SIG-M5 (cell line): Measurements from ENCODE around the gene CDS2.

Experiments
- DNase-seq: peaks from one replicate; lab custom pipeline; 2025; lab: John Stamatoyannopoulos, UW

The CDS2 gene

GRCh38 chr20:5119435-5120184, 7.2 kb upstream of the CDS2 start, which contains the start of gene PCNA:
Gene PCNA, minus strand, starts transcription at chr20:5119958. Its CDS starts 160 bp downstream, at chr20:5119798.
- DNase-seq, result peak; percentile 95

DNA sequence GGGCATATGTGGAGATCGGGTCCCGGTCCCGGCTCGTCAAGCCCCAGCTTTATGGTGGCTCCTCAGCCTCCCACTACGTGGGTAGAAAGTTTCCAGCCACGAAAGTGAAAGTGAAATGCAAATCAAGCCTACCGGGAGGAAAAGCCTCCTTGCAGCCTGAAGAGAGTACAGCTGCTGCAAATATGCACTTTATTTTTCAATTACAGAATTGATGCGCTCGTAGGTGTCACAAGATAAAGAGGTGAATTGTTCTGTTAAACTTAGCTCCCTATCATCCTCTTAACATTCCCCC, 6.7 kb upstream of the CDS2 start:
- no peak for DNase-seq

- DNase-seq, result no peak
These were observed 3.9 kb upstream of the CDS2 start for GRCh38 chr20:5122873-5123260.

GRCh38 chr20:5127204-5127858, 523 bp downstream of the CDS2 start:
- no peak for DNase-seq

DNA sequence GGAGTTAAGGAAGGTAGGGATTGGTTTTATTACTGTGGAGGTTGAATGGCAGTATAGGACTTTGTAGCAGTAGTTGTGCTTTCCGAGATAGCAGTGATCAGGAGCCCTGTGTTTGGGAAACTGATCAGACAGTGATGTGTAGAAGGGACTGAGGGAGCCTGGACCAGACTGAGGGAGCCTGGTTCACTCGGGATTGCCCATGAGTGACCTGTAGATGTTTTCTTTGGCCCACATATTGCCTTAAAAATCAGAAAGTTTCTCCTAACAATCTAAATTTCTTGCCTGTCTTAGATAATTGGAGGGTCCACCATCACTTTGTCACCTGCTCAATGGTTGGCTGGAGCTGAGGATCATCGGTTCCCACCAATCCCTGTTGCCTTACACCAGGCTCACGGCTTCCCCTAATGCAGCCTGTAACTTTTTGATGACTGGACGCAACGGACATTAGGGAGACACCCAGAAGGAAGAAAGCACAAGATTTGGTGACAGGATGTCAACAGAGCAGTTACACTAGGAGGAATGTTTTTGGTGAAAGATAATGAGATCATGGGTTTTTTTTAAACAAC, 1.1 kb downstream of the CDS2 start:
- DNase-seq, result no peak

DNA sequence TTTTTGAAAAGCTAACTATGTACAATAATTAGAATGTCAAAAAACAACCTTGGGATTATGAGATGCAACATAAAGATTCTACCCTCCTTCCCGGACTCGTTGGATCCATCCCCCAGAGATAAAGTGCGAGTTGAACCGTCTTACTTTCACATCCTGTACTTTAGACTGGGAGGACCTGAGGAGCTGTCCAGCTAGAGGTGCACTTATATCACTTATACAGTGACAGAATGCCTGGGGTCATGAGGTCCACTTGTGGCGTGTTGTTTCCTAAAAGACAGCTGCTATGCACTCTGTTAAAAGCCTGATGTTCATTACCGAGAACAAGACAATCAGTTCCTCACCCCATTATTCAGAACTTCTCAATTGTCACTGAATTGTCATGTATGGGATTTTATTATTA, 2.1 kb downstream of the CDS2 start:
- DNase-seq, result no peak

DNA sequence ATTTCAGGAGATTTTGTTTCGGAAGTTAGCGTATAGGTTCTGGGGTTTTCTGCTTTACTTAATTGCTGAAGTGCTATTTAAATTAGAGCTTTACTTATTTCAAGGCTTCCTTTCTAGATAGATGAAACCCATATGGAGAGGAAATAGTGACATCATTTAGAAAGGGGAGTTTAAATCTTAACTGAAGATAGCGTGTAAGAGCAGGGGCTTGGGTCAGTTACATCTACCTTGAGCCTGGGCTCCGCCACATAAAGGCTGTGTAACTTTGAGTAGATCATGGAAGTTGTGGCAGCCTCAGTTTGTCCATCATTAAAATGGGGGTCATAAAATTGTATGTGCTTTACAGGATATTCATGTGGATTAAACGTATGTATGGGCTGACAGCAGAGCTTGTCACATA, 4.7 kb downstream of the CDS2 start:
- no peak for DNase-seq

GRCh38 chr20:5133998-5134397, 7.2 kb downstream of the CDS2 start:
- no peak for DNase-seq

DNA sequence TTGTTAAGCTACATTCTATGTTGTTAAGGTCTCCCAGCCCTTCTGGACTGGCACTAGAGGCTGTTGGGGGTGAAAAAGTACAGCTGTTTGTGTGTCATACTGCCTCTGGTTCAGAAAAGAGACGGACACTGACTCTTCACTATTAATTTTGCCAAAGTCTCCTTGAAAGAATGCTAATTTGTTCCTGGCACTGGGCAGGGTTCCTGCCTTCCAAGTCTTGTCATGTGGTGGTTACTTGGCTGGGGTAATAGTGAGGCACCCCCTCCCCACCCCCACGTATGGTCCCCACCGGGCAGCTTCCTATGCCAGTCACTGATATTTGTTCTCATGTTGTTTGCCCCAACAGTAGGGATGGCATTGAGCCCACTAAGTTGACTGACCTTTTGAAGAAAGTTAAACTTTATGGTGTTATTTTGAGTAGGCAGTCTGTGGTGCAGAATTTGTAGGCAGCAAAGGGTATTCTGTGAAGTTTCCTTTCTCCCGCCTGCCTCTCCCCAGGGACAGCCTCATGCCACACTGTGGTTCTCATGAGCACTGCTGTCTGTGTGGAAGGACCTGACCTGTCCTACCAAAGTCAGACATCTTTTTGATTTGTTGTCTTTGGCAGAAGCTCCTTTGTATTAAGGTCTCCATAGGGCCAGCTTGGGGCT, 8.7 kb downstream of the CDS2 start:
- no peak for DNase-seq

- DNase-seq, result no peak
These were observed 9.3 kb downstream of the CDS2 start for GRCh38 chr20:5136096-5136495.

DNA sequence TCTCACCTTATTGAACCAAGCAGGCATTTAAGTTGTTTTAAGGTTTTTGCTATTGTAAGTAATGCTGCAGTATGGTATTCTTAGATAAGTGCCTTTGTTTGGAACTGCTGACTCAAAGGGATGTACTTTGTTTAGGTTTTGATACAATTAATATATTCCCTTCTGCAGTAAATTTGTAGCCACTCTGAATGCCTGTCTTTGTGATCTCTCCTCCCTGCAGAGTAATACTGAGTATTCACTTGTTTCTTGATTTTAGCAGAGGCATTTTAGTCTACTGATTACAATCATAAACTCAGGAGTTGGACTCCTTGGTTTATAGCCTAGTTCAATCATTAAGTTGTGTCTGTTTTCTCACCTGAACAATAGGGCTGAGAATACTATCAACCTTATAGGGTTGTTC, 13.4 kb downstream of the CDS2 start:
- DNase-seq, result no peak

DNA sequence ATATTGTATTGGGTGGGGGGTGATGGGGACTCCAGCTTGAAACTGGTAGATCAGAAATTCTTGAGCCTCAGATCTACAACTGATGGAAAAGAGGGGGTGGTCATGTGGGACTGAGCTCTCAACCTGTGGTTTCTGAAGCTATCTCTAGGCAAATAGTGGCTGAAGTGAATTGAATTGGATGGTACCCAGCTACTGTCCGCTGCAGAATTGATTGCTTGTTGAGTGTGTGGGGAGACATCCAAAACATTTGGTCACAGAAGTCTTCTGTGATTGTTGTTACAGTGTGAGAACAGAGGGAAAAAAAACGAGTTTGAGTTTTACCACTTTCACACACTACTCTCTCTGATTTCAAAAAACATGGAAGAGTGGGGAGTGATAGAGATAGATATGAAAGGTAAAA, 14.8 kb downstream of the CDS2 start:
- no peak for DNase-seq

DNA sequence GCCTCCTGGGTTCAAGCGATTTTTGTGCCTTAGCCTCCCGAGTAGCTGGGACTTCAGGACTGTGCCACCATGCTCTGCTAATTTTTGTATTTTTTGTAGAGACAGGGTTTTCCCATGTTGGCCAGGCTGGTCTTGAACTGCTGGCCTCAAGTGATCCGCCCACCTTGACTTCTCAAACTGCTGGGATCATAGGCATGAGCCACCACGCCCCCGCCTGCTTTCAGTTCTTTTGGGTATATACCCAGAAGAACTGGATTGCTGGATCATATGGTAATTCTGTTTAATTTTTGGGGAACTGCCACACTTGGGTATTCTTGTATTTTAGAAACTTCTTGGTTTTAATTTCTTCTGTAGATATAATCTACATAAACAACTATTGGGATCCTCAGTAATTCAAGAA, 17.0 kb downstream of the CDS2 start:
- no peak for DNase-seq

DNA sequence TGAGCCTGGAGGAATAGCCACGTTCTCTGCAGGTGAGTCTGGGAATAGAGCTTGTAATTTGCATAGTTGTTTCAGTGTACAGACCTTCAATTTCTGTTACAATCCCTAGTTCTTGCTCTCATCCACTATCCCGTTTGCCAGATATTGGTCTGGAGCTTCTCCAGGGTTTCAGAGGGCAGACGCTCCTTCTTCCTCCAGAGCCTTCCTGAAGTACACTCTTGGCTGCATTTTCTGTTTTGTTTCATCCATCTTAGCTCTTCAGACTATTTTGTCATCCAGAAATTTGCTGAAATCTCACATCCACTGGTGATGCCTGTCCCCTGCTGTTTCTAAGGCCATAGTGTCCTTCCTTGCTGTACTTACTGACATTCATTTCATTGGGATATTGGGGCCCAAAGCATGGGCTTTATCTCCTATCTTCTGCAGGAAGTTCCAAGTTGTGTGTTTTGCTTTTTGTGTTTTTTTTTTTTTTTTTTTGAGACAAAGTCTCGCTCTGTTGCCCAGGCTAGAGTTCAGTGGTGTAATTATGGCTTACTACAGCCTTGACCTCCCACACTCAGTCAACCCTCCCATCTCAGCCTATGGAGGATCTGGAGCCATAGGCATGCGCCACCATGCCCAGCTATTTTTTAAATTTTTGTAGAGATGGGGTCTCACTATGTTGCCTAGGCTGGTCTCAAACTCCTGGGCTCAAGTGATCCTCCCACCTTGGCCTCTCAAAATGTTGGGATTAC, 18.7 kb downstream of the CDS2 start:
- no peak for DNase-seq

DNA sequence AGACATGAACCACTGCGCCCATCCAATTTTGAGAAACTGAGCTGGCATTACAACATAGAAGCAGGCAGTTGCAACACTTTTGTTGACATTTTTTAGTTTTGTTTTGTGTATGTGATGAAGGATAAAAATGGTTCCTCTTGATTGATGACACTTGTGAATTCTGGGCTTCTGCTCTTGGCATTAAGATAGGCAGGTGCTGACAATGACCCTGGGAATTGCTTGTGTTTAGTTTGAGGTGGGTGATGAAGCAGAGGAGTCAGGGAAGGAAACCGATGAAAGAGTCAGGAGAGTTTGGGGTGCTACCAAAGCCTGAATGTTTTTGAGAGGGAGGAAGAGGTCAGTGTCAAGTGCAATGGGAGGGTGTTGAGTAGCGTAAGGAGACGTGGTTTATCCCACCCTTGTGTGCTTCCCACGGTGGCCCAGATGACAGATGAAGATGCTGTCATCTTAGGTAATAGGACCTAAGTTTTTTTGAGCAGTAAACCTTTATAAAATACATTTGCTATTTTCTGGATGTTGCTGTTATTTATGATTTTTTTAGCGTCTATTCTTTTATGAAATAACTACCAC, 19.4 kb downstream of the CDS2 start:
- DNase-seq, result no peak

DNA sequence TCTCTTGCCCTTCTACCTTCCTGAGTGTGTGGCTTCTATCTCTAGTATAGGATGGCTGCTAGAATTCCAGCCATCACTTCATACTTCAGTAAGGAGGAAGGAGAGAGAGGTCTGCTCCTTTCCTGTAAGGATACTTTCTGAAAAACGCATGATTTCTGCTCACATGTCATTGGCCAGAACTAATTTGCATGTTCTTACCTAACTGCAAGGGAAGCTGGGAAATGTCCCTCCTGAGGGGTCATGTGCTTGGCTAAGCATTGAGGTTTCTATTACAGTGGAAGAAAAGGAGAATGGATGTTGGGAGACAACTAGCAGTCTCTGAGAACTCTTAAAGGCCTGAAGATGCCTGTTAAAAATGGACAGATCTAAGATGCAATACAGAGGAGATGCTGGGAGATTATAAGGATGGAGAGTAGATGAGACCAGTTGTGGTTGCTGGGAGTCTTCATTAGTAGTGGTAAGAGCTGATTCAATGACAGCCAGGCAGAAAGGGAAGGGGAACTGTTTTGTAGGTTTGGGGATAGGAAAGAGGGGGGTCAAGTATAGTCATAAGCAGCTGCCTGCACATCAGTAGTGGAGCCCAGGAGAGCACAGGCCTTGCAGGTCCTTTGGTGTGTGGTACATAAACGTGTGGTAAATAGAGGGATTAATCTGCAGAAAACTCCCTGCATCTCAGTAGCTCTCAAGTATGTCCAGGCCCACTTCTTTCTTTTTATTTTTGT, 20.2 kb downstream of the CDS2 start:
- no peak for DNase-seq

DNA sequence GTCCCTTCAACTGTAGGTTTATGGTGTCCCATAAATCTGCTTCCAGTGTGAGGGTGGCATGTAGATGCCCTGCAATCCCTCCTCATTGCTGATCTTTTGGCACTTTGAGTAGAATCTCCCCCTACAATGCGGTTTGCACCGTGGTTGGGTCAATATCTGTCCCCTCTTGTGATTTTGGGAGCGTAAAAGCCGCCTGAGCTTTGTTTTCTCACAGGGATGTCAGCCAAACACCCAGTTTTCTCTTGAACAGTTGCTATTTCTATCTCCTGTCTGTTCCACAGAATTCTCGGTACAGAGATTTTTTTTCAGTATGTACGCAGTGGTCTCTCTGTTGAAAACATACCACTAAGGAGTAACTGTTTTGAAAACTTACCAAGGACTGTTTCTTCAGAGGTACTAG, 21.8 kb downstream of the CDS2 start:
- DNase-seq, result no peak

DNA sequence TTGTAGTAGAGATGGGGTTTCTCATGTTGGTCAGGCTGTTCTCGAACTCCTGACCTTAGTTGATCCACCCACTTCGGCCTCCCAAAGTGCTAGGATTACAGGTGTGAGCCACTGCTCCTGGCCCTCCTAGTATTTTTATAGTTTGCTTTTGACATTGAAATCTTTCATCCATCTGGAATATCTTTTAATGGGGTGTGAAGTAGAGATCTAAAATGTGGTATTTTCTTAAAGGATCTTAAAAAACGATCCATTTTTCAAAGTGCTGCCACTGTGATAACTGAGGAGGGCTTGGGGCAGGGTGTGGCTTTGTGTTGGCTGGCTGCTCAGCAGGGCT, 23.1 kb downstream of the CDS2 start:
- DNase-seq, result no peak

GRCh38 chr20:5150226-5151076, 23.6 kb downstream of the CDS2 start:
- DNase-seq, result no peak

- no peak for DNase-seq
These were observed 26.3 kb downstream of the CDS2 start for GRCh38 chr20:5153152-5153467.
